Adrenal gland (tissue), 12 donors: ENCODE data around the gene TMEM132C. TPM values are rescaled to one million over a fixed set of nuclear protein-coding genes. Genes with fewer than 3 reads are reported as not detected.

Experiments
- DNase-seq, 7 donors: peaks; one replicate each; pipeline ENCODE4 v3.0.0-alpha.2; 2019 to 2020
- H3K27ac ChIP-seq, 5 donors: fragments of 200-600 bp; sonication (generic) in 4 of 5; 1 replicate in 3 of 5; 2 replicates in 2 of 5; pipeline versions ENCODE4 v1.5.1 to v1.8.0; 2016 to 2020; ENCODE audit warnings: mild to moderate bottlenecking in 1 of 5
- H3K27me3 ChIP-seq: fragments of 200-600 bp; 2 replicates; pipeline ENCODE4 v1.8.0; 2021
- H3K36me3 ChIP-seq, 2 donors: fragments of 200-600 bp; replicated peaks in 1 of 2; 1 replicate in 1 of 2; 2 replicates in 1 of 2; pipeline versions ENCODE4 v1.5.1 to v1.8.0; 2018 to 2022
- H3K4me1 ChIP-seq, 2 donors: fragments of 200-600 bp; replicated peaks in 1 of 2; 1 replicate in 1 of 2; 2 replicates in 1 of 2; pipeline versions ENCODE4 v1.5.1 to v1.8.0; 2018 to 2021
- H3K4me3 ChIP-seq, 4 donors: fragments of 200-600 bp; sonication (generic) in 3 of 4; one replicate each; pipeline ENCODE4 v1.5.1; 2016 to 2018
- H3K9me3 ChIP-seq, 3 donors: fragments of 200-600 bp; sonication (generic) in 1 of 3; replicated peaks in 1 of 3; 1 replicate in 2 of 3; 2 replicates in 1 of 3; pipeline versions ENCODE4 v1.5.1 to v1.8.0; 2016 to 2021
- POLR2A ChIP-seq, 2 donors: fragments of 450-650 bp; IDR thresholded peaks; one replicate each; pipeline ENCODE4 v1.6.1; 2017; ENCODE audit warnings: antibody characterized with exemption in 2 of 2, mild to moderate bottlenecking in 2 of 2, moderate library complexity in 1 of 2
- WGBS, 4 donors: extraction: QIAGEN DNeasy Blood & Tissue Kit in 2 of 4; methylation state at CpG; one replicate each; pipeline versions ENCODE4 v1.1.5 to v1.1.7; 2013 to 2017; 5-methylcytosine and 5-hydroxymethylcytosine counted together
- intact Hi-C, 2 donors: fragments of 100-400 bp; cut with DNase I; formaldehyde crosslinking; loops; one replicate each; pipeline versions ENCODE4 v1.14.1 to v1.15.0; 2022 to 2023
- polyA plus RNA-seq, 3 donors: library from polyadenylated mRNA; stranded (reverse); fragments of 200-250 nt in 2 of 3; fragments of 350-450 nt in 1 of 3; fragmentation: Illumina TruSeq in 1 of 3; extraction: RNeasy Lipid Tissue Mini Kit (QIAGEN cat#74804) in 1 of 3; gene quantifications; one replicate each; pipeline ENCODE4 v1.2.3, GENCODE V29; 2013 to 2014
- total RNA-seq, 9 donors: library from RNA; depleted of rRNA in 4 of 9; stranded (reverse); fragments of >200 nt in 4 of 9; fragments of 120-200 nt in 1 of 9; fragmentation: NEBNext Ultra II Directional in 1 of 9; extraction: Animal tissue kit (Norgen Biotek cat#: 25700) in 1 of 9; gene quantifications; one replicate each; pipeline versions ENCODE4 v1.1.0 to v1.2.4, GENCODE V29; 2013 to 2023
- TF ChIP-seq, protein P1 (sequence below), 6 experiments: fragments of 450-650 bp in 4 of 6; fragments of 200-600 bp in 2 of 6; sonication (generic) in 1 of 6; IDR thresholded peaks; 1 replicate in 5 of 6; 2 replicates in 1 of 6; pipeline versions ENCODE4 v1.5.1 to v1.8.0; 2016 to 2021; ENCODE audit warnings: antibody characterized with exemption in 6 of 6, mild to moderate bottlenecking in 2 of 6, moderate library complexity in 1 of 6
- donor health status: healthy with polysubstance abuse.
- donor health status: Bipolar disorder and iron deficiency.
- donor health status: DM: yes; HTN: yes; CAD: no.
- donor health status: DM: no; HTN: no; CAD: no.
- donor health status: DM: no; HTN: no; CAD: no.
- donor health status: DM: yes; HTN: yes; CAD: no.

TMEM132C gene
- total and polyA plus RNA-seq, 12 donors = 1.2 to 4.2 (median 2.5) TPM

DNA sequence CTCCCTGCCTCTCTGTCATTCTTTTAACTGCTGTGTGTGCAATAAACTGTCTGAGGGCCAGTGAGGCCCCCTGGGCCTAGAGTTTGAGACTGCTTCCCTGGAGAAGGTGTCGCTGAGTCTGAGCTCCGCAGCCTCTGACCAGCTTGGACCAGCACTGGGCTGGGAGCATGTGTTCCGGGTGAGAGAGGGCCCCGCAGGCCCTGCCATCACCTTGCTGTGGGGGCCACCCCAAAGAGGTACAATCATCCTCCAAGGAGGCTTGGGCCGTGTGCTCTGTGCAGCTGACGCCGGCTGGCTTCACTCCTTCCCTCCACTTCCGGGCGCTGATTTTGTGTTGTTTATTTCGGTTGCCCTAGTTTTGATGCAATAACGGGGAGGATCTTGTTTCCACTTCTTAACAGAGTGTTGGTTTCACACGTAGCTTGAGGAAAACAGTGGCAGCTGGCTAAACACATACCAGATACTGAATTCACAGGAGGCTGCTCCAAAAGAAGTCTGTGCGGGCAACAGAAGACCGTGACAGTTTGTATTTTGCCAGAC, 121.6 kb downstream of the TMEM132C start:
- no peak overlapping the region for H3K4me3 ChIP-seq
- no peak for DNase-seq
- H3K27me3 ChIP-seq = no peaks in the 10 kb centered on the region
- intact Hi-C loops = loop anchor here in 1 of 2 donors (2.0 kb wide), 1 partner anchor 130 kb away; no protein-coding TSS in a partner anchor
- 37 to 56% (median 47%) methylated on average over 12 to 14 of the region's 14 CpGs for WGBS, 4 donors
- TF ChIP-seq POLR2A (IDR thresholded peaks at IDR 0.05) = no peak
- TF ChIP-seq, protein P1, sequence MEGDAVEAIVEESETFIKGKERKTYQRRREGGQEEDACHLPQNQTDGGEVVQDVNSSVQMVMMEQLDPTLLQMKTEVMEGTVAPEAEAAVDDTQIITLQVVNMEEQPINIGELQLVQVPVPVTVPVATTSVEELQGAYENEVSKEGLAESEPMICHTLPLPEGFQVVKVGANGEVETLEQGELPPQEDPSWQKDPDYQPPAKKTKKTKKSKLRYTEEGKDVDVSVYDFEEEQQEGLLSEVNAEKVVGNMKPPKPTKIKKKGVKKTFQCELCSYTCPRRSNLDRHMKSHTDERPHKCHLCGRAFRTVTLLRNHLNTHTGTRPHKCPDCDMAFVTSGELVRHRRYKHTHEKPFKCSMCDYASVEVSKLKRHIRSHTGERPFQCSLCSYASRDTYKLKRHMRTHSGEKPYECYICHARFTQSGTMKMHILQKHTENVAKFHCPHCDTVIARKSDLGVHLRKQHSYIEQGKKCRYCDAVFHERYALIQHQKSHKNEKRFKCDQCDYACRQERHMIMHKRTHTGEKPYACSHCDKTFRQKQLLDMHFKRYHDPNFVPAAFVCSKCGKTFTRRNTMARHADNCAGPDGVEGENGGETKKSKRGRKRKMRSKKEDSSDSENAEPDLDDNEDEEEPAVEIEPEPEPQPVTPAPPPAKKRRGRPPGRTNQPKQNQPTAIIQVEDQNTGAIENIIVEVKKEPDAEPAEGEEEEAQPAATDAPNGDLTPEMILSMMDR (IDR thresholded peaks at IDR 0.05) = no peak
- no peaks in the 10 kb centered on the region for H3K4me1 ChIP-seq
- no peak overlapping the region for H3K27ac ChIP-seq
- no peaks in the 10 kb centered on the region for H3K36me3 ChIP-seq
- no peaks in the 10 kb centered on the region for H3K9me3 ChIP-seq

DNA sequence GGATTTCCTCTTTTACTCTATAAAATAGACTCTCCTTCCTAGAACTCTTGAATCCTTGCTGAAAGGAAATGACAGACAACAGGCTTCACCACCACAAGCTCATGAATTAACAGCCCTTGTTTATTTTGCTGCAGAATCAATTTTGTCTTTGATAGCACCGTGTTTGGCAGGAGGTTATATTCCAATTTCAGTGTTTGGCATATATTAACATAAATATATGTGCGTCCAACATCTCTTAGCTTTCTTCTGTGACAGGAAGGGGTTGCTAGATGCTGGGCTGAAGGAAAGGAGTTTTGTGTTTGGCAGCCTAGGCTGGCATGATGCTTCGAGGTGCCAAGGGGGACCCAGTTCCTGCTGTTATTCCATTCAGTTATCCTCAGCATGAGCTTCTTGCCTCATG, 126.4 kb downstream of the TMEM132C start:
- WGBS, 4 donors = 67 to 80% (median 77%) methylated on average over 3 of the region's 3 CpGs
- TF ChIP-seq, protein P1 (IDR thresholded peaks at IDR 0.05) = no peak
- no peak for TF ChIP-seq POLR2A (IDR thresholded peaks at IDR 0.05)
- no peaks in the 10 kb centered on the region for H3K36me3 ChIP-seq

DNA sequence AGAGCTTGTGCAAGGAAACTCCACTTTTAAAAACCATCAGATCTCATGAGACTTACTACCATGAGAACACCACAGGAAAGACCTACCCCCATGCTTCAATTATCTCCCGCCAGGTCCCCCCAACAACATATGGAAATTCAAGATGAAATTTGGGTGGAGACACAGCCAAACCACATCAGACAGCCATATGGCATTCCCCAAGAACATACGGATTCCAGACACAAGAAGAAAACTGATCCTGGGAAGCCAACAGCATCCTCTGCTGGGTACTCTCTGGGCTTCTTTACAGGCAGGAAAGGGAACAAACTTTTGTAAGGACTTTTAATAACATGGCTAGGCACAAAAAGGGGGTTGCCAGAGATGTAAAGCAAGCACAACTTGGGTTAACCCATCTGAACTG, 127.2 kb downstream of the TMEM132C start:
- no peaks in the 10 kb centered on the region for H3K4me1 ChIP-seq
- TF ChIP-seq, protein P1 (IDR thresholded peaks at IDR 0.05) = no peak
- TF ChIP-seq POLR2A (IDR thresholded peaks at IDR 0.05) = no peak
- no peak for DNase-seq
- 65 to 90% (median 79%) methylated on average over 2 of the region's 2 CpGs for WGBS, 4 donors
- no peaks in the 10 kb centered on the region for H3K27me3 ChIP-seq
- intact Hi-C loops = no loop called here
- H3K9me3 ChIP-seq = no peaks in the 10 kb centered on the region
- no peak overlapping the region for H3K27ac ChIP-seq
- no peak overlapping the region for H3K4me3 ChIP-seq
- no peaks in the 10 kb centered on the region for H3K36me3 ChIP-seq

More for the DNA sequence above, 126.4 kb downstream of the TMEM132C start:
- Histone ChIP-seq H3K4me3 (no peak overlapping the region), H3K27ac (no peak overlapping the region), H3K9me3 (no peaks in the 10 kb centered on the region), H3K4me1 (no peaks in the 10 kb centered on the region), H3K27me3 (no peaks in the 10 kb centered on the region)
- intact Hi-C loops = no loop called here
- no peak for DNase-seq

DNA sequence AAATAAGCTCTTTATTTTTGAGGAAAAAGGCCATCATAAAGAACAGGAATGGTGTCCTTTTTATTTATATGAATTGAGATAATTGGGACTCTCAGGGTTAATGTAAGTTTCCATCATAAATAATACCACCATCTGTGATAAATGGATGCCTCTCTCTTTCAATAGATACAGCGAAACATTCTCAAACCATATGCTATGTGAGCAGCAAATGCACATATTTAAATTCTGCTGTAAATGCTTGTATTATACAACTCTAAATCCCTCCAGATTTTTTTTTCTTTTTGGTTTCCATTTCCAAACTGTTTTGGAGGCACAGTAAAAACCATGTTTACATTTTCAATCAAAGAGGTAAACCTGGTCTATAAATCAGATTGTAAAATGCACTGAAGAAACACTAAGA, 132.3 kb downstream of the TMEM132C start:
- Histone ChIP-seq H3K36me3 (no peaks in the 10 kb centered on the region), H3K27ac (no peak overlapping the region), H3K9me3 (no peaks in the 10 kb centered on the region), H3K4me1 (no peaks in the 10 kb centered on the region), H3K4me3 (no peak overlapping the region), H3K27me3 (no peaks in the 10 kb centered on the region)
- no peak for DNase-seq
- TF ChIP-seq, protein P1 (IDR thresholded peaks at IDR 0.05) = no peak
- no peak for TF ChIP-seq POLR2A (IDR thresholded peaks at IDR 0.05)
- 66 to 92% (median 76%) methylated on average over 1 of the region's 1 CpG for WGBS, 4 donors
- intact Hi-C loops = no loop called here
